Measurements from ENCODE around the gene NLK.

- no peak for TF ChIP-seq CTCF (IDR thresholded peaks at IDR 0.05 in 2 of 3, conservative IDR thresholded peaks at IDR 0.05 in 1 of 3; ENCODE audit: borderline replicate concordance in 1 of 3, insufficient read depth in 1 of 3, low read depth in 2 of 3, low read length in 2 of 3)
- no peak for TF ChIP-seq EZH2 (IDR thresholded peaks at IDR 0.05)
Measured at GRCh38 chr17:28040406-28040805, 2.1 kb upstream of the NLK start.

Data from HCT116 (cell line).